ENCODE data around the gene PUS3. TPM values are rescaled to one million over a fixed set of nuclear protein-coding genes. Genes with fewer than 3 reads are reported as not detected.
"Not testable (repeated sequence)": the region's sequence is repeated elsewhere in the genome, so short reads cannot be mapped to it uniquely, and the experiment has no call there.

The PUS3 gene
- total RNA-seq, 1 donor from 2014 or later = 9.7 TPM

DNA sequence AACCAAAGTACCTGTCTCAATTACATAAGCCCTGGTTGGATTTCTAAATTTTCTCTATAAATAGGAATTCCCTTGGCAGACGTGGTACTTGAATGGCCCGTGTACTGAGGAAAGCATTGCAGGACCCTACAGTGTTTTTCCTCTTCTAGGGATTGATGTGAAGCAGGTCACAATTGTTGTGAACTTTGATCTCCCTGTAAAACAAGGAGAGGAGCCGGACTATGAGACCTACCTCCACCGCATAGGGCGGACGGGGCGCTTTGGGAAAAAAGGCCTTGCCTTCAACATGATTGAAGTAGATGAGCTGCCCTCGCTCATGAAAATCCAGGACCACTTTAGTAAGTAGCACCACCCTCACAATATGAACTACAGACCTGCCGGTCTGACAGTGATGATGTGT, 18.0 kb upstream of the PUS3 start:
- Mint-ChIP-seq H3K4me3 (no peak overlapping the region), H3K27ac (no peak overlapping the region), H3K9me3 (no peaks in the 10 kb centered on the region), H3K27me3 (ENCODE audit: low read depth) (peaks cover 33% of the 10 kb centered on the region), H3K36me3 (no peaks in the 10 kb centered on the region), H3K4me1 (peaks cover 13% of the 10 kb centered on the region)
- TF ChIP-seq, protein P1, sequence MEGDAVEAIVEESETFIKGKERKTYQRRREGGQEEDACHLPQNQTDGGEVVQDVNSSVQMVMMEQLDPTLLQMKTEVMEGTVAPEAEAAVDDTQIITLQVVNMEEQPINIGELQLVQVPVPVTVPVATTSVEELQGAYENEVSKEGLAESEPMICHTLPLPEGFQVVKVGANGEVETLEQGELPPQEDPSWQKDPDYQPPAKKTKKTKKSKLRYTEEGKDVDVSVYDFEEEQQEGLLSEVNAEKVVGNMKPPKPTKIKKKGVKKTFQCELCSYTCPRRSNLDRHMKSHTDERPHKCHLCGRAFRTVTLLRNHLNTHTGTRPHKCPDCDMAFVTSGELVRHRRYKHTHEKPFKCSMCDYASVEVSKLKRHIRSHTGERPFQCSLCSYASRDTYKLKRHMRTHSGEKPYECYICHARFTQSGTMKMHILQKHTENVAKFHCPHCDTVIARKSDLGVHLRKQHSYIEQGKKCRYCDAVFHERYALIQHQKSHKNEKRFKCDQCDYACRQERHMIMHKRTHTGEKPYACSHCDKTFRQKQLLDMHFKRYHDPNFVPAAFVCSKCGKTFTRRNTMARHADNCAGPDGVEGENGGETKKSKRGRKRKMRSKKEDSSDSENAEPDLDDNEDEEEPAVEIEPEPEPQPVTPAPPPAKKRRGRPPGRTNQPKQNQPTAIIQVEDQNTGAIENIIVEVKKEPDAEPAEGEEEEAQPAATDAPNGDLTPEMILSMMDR (IDR thresholded peaks at IDR 0.05; ENCODE audit: unreplicated experiment) = no peak
- DNase-seq (ENCODE audit: low spot score in 2 of 2, unreplicated experiment in 2 of 2) = no peak

DNA sequence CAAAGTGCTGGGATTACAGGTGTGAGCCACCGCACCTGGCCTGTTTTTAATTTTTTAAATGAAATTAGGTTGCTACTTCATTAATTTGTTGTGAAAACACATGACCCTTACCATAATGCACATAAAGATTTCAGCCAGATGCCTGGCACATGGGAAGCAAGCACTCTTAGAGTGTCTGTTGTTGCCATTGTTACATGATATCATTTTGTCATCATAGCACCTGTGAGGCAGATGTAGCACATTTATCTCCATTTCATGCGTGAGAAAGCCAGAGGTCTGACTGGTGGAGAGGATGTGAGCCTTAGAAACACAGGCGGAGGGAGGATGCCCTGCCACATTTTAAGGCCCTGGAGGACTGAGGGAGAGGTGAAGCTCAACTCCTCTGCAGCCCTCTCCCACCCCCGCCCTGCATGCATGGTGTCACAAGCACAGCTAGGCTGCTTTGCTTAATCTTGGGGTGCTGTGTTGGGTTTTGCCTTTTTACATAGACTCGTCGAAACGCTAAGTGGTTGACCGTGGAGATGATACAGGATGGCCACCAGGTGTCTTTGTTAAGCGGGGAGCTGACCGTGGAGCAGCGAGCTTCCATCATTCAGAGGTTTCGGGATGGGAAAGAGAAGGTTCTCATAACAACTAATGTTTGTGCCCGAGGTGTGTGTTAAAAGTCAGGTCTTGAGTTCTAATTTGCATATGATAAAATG, 15.3 kb upstream of the PUS3 start:
- Mint-ChIP-seq H3K4me1 (peaks cover 2% of the 10 kb centered on the region), H3K36me3 (no peaks in the 10 kb centered on the region), H3K4me3 (no peak overlapping the region), H3K27me3 (ENCODE audit: low read depth) (peaks cover 41% of the 10 kb centered on the region), H3K27ac (no peak overlapping the region), H3K9me3 (no peaks in the 10 kb centered on the region)
- TF ChIP-seq, protein P1 (IDR thresholded peaks at IDR 0.05; ENCODE audit: unreplicated experiment) = no peak
- no peak for DNase-seq (ENCODE audit: low spot score in 2 of 2, unreplicated experiment in 2 of 2)

DNA sequence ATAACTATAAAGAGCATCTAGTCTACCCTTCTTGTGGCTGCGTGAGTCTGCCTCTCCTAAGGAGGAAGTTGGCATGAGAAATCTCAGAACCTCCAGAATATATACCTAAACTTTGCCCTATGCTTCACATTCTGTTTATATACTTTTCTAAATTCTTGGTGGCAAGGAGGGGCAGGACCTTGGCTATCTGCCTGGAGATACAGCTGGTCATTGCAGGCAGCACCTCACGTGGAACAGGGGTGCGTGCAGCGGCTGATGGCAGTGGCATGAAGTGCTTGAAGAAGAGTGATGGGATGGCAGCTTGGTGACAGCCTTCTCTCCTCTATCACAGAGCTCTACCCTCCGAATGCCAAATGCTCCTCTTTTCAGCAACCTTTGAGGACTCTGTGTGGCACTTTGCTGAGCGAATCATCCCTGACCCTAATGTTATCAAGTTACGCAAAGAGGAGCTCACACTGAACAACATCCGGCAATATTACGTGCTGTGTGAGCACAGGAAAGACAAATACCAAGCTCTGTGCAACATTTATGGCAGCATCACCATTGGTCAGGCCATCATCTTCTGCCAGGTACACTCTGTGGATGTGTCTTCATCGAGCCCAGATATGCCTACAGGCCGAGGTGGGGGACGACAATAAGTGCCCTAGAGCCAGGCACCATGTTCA, 13.8 kb upstream of the PUS3 start:
- no peak overlapping the region for H3K27ac Mint-ChIP-seq
- no peak overlapping the region for H3K4me3 Mint-ChIP-seq
- no peaks in the 10 kb centered on the region for H3K4me1 Mint-ChIP-seq
- DNase-seq (ENCODE audit: low spot score in 2 of 2, unreplicated experiment in 2 of 2) = no peak
- no peaks in the 10 kb centered on the region for H3K9me3 Mint-ChIP-seq
- no peaks in the 10 kb centered on the region for H3K36me3 Mint-ChIP-seq
- TF ChIP-seq, protein P1 (IDR thresholded peaks at IDR 0.05; ENCODE audit: unreplicated experiment) = no peak
- peaks cover 48% of the 10 kb centered on the region for H3K27me3 Mint-ChIP-seq (ENCODE audit: low read depth)

DNA sequence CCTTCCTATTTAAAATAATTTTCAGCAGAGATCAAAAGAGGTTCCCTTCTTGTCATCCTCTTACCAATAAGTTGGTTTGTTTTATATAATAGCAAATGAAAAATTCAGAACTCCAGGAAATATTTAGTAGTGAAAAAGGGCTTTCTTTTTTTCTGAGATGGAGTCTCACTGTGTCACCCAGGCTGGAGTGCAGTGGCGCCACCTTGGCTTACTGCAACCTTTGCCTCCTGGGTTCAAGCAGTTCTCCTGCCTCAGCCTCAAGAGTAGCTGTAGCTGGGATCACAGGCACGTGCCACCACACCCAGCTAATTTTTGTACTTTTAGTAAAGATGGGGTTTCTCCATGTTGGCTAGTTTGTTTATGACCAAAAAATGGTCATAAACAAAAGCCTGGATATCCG, 11.6 kb upstream of the PUS3 start:
- H3K27ac Mint-ChIP-seq; DNase-seq (ENCODE audit: low spot score in 2 of 2, unreplicated experiment in 2 of 2); H3K4me1 Mint-ChIP-seq; H3K4me3 Mint-ChIP-seq; H3K36me3 Mint-ChIP-seq; H3K9me3 Mint-ChIP-seq: not testable (repeated sequence)
- H3K27me3 Mint-ChIP-seq (ENCODE audit: low read depth) = peaks cover 66% of the 10 kb centered on the region

DNA sequence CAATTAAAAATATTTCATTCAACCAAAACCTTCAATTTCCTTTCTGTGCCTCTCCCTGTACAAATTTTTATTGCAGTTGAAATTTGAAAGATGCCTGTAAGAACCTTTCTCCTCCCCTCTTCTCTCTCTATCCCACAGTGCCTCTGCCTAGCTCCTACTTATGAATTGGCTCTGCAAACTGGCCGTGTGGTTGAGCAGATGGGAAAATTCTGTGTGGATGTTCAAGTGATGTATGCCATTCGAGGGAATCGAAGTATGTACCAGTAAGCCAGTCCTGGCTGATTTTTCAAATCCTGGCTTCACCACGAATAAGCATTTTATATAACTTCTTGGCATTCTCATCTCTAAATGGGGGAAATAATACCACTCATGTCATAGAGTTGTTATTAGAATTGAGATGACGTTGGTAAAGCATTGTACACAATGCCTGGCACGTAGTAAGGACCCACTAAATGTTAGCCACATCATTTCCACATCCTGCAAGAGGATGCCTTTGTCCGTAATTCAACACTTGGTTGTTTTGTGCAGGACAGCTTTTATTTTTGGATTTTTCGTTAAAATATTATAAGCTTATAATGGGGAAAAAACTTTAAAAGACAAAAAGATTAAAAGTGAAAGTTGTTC, 7.3 kb upstream of the PUS3 start:
- H3K27me3 Mint-ChIP-seq (ENCODE audit: low read depth) = peaks cover 64% of the 10 kb centered on the region
- no peak overlapping the region for H3K27ac Mint-ChIP-seq
- H3K4me3 Mint-ChIP-seq = no peak overlapping the region
- no peaks in the 10 kb centered on the region for H3K36me3 Mint-ChIP-seq
- no peaks in the 10 kb centered on the region for H3K9me3 Mint-ChIP-seq
- TF ChIP-seq, protein P1 (IDR thresholded peaks at IDR 0.05; ENCODE audit: unreplicated experiment) = no peak
- no peak for DNase-seq (ENCODE audit: low spot score in 2 of 2, unreplicated experiment in 2 of 2)
- peaks cover 4% of the 10 kb centered on the region for H3K4me1 Mint-ChIP-seq

DNA sequence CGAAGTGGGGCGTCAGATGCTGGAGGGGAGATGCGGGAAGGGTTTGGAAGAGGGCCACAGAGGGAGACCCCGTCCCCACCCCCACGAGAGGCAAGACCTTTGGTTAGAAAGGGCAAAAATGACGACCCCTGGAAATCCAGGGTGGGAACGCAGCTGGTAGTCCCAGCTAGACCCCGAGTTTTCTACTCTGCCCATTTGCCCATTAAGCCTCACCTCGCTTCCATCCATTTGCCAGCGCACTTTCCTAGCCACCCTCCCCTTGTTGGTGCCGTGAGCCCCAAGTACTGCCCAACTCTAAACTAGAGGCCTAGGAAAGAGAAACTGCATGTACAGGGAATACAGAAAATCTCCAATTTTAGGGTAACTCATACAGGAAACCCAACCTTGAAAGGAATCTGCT, 1.7 kb upstream of the PUS3 start:
- TF ChIP-seq, protein P1 (IDR thresholded peaks at IDR 0.05; ENCODE audit: unreplicated experiment) = no peak
- Mint-ChIP-seq H3K36me3 (peaks cover 8% of the 10 kb centered on the region), H3K27me3 (ENCODE audit: low read depth) (peaks cover 55% of the 10 kb centered on the region), H3K9me3 (no peaks in the 10 kb centered on the region), H3K4me3 (peak overlapping the region; percentile 59), H3K27ac (no peak overlapping the region), H3K4me1 (peaks cover 24% of the 10 kb centered on the region)
- no peak for DNase-seq (ENCODE audit: low spot score in 2 of 2, unreplicated experiment in 2 of 2)

Data from mesothelial cell of epicardium (in vitro differentiated cells).